KG1 (cell line): Measurements from ENCODE around the gene FOXP1.
"Not testable (repeated sequence)": the region's sequence is repeated elsewhere in the genome, so short reads cannot be mapped to it uniquely, and the experiment has no call there.

ENCODE experiments used
- DNase-seq: peaks from one replicate; lab custom pipeline; 2025; lab: John Stamatoyannopoulos, UW

FOXP1 gene

GRCh38 chr3:71451812-71452211, 131.7 kb downstream of the FOXP1 start:
- no peak for DNase-seq

- no peak for DNase-seq
Observed at GRCh38 chr3:71451060-71451459, 132.5 kb downstream of the FOXP1 start.

GRCh38 chr3:71450162-71450561, 133.4 kb downstream of the FOXP1 start:
- DNase-seq = no peak

GRCh38 chr3:71447803-71448202, 135.7 kb downstream of the FOXP1 start:
- DNase-seq = no peak

- no peak for DNase-seq
Observed at GRCh38 chr3:71447197-71447596, 136.3 kb downstream of the FOXP1 start.

- no peak for DNase-seq
Observed at GRCh38 chr3:71446734-71447133, 136.8 kb downstream of the FOXP1 start.

GRCh38 chr3:71446260-71446659, 137.3 kb downstream of the FOXP1 start:
- no peak for DNase-seq

- peak; percentile 71 for DNase-seq
Observed at GRCh38 chr3:71444861-71445259, 138.7 kb downstream of the FOXP1 start.

- peak; percentile 97 for DNase-seq
Observed at GRCh38 chr3:71444028-71444860, 139.3 kb downstream of the FOXP1 start.

- DNase-seq = no peak
Observed at GRCh38 chr3:71443332-71443731, 140.2 kb downstream of the FOXP1 start.

- no peak for DNase-seq
Observed at GRCh38 chr3:71442652-71443042, 140.9 kb downstream of the FOXP1 start.

- DNase-seq = no peak
Observed at GRCh38 chr3:71441925-71442651, 141.4 kb downstream of the FOXP1 start.

- no peak for DNase-seq
Observed at GRCh38 chr3:71441217-71441924, 142.2 kb downstream of the FOXP1 start.

GRCh38 chr3:71438904-71439303, 144.6 kb downstream of the FOXP1 start:
- no peak for DNase-seq

- DNase-seq = no peak
Observed at GRCh38 chr3:71438071-71438685, 145.3 kb downstream of the FOXP1 start.

GRCh38 chr3:71436337-71436736, 147.2 kb downstream of the FOXP1 start:
- DNase-seq = no peak

GRCh38 chr3:71435836-71436235, 147.7 kb downstream of the FOXP1 start:
- not testable (repeated sequence) for DNase-seq

- DNase-seq = no peak
Observed at GRCh38 chr3:71433631-71434030, 149.9 kb downstream of the FOXP1 start.

GRCh38 chr3:71432044-71432975, 151.2 kb downstream of the FOXP1 start:
- DNase-seq = no peak

- DNase-seq = no peak
Observed at GRCh38 chr3:71430941-71431552, 152.5 kb downstream of the FOXP1 start.

- DNase-seq = no peak
Observed at GRCh38 chr3:71429597-71429988, 153.9 kb downstream of the FOXP1 start.
